Stimulated activated naive CD8-positive, alpha-beta T cell treated with anti-CD3 and anti-CD28 coated beads, Interleukin-15, Interleukin-2, amounts not matched to agents 100 U/mL and 50 U/mL, for 24 hours (primary cell): ENCODE measurements around the gene ZNF844.
"Not testable (repeated sequence)": the region's sequence is repeated elsewhere in the genome, so short reads cannot be mapped to it uniquely, and the experiment has no call there.

Experiments used
- ATAC-seq: fragments of 150-1000 bp; cut with Tn5 transposase; one replicate; pipeline ENCODE4 v1.10.0; 2021
- DNase-seq: peaks from one replicate; pipeline ENCODE4 v3.0.0; 2021

Gene ZNF844

GRCh38 chr19:12064590-12065538, at the start of gene ZNF844:
Gene ZNF844 (plus strand): TSS chr19:12064731. CDS start chr19:12064874, 143 bp downstream.
- ATAC-seq (peak; percentile 86), DNase-seq (peak; percentile 89)

GRCh38 chr19:12015015-12015752, 49.3 kb upstream of the ZNF844 start:
- no peak for ATAC-seq
- no peak for DNase-seq

- no peak for DNase-seq
- ATAC-seq, result no peak
These were observed 48.8 kb upstream of the ZNF844 start for GRCh38 chr19:12015753-12016116.

GRCh38 chr19:12034198-12034597, 30.3 kb upstream of the ZNF844 start:
- DNase-seq (no peak), ATAC-seq (no peak)

- DNase-seq (no peak), ATAC-seq (no peak)
These were observed 29.9 kb upstream of the ZNF844 start for GRCh38 chr19:12034620-12035019.

GRCh38 chr19:12035220-12036172, 29.0 kb upstream of the ZNF844 start, which contains the start of gene ZNF433:
Gene ZNF433 (minus strand): TSS chr19:12035679. CDS start chr19:12035539, 140 bp downstream.
- ATAC-seq (peak; percentile 93), DNase-seq (peak; percentile 89)

GRCh38 chr19:12042893-12043292, 21.6 kb upstream of the ZNF844 start:
- ATAC-seq (no peak), DNase-seq (no peak)

- DNase-seq, result no peak
- ATAC-seq, result no peak
These were observed 20.6 kb upstream of the ZNF844 start for GRCh38 chr19:12043752-12044422.

GRCh38 chr19:12047868-12048267, 16.7 kb upstream of the ZNF844 start:
- DNase-seq, result no peak
- no peak for ATAC-seq

- DNase-seq, result no peak
- peak; percentile 25 for ATAC-seq
These were observed 12.4 kb upstream of the ZNF844 start for GRCh38 chr19:12052091-12052496.

GRCh38 chr19:12052497-12053169, 11.9 kb upstream of the ZNF844 start, which contains the start of gene ZNF878:
Gene ZNF878 (minus strand): TSS chr19:12052961. CDS start chr19:12052801, 160 bp downstream.
- ATAC-seq, result peak; percentile 93
- peak; percentile 81 for DNase-seq

GRCh38 chr19:12055784-12056183, 8.7 kb upstream of the ZNF844 start:
- ATAC-seq (no peak), DNase-seq (no peak)

GRCh38 chr19:12075538-12076139, 11.1 kb downstream of the ZNF844 start:
- DNase-seq (no peak), ATAC-seq (no peak)

- DNase-seq, ATAC-seq: not testable (repeated sequence)
These were observed 11.8 kb downstream of the ZNF844 start for GRCh38 chr19:12076331-12076730.

GRCh38 chr19:12077375-12077774, 12.8 kb downstream of the ZNF844 start:
- DNase-seq (no peak), ATAC-seq (no peak)

GRCh38 chr19:12083336-12083735, 18.8 kb downstream of the ZNF844 start:
- not testable (repeated sequence) for ATAC-seq, DNase-seq

- DNase-seq, result no peak
- ATAC-seq, result no peak
These were observed 20.7 kb downstream of the ZNF844 start for GRCh38 chr19:12085074-12085818.

- DNase-seq, result peak; percentile 81
- peak; percentile 41 for ATAC-seq
These were observed 26.3 kb downstream of the ZNF844 start for GRCh38 chr19:12090807-12091206.
